Right lobe of liver (tissue), 4 donors: ENCODE results near the gene UNC80.

Source experiments
- POLR2A ChIP-seq: fragments of 450-650 bp; IDR thresholded peaks from one replicate; pipeline ENCODE4 v1.6.1; 2017; ENCODE audit warnings: antibody characterized with exemption, mild to moderate bottlenecking
- TF ChIP-seq, protein P1 (sequence below), 4 donors: fragments of 200-600 bp in 3 of 4; fragments of 450-650 bp in 1 of 4; IDR thresholded peaks; one replicate each; pipeline versions ENCODE4 v1.5.1 to v1.8.0; 2016 to 2022; ENCODE audit warnings: antibody characterized with exemption in 4 of 4, mild to moderate bottlenecking in 2 of 4
- donor health status: DM: no; HTN: no; CAD: no.
- donor health status: DM: no; HTN: no; CAD: no.
- donor health status: DM: no; HTN: yes; CAD: no.

DNA sequence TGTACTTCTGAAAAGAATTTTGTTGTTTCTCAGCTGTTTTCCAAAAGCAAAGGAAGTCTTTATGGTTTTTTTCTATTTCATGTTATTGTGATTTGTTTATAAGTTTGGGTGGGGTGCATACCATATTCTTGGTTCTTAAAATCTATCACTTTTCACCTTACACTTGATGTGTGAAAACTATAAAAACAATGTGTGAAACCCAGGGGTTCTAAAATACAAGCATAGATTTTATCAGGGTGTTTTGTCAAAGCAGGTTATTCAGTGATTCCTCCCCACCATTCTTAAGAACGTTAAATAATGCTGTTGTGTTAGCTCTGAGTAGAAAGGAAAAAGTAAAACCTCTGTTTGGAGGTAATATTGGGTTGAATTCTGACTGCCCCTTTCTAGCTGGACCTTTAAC lies 248.5 kb downstream of the UNC80 start:
- TF ChIP-seq, protein P1, sequence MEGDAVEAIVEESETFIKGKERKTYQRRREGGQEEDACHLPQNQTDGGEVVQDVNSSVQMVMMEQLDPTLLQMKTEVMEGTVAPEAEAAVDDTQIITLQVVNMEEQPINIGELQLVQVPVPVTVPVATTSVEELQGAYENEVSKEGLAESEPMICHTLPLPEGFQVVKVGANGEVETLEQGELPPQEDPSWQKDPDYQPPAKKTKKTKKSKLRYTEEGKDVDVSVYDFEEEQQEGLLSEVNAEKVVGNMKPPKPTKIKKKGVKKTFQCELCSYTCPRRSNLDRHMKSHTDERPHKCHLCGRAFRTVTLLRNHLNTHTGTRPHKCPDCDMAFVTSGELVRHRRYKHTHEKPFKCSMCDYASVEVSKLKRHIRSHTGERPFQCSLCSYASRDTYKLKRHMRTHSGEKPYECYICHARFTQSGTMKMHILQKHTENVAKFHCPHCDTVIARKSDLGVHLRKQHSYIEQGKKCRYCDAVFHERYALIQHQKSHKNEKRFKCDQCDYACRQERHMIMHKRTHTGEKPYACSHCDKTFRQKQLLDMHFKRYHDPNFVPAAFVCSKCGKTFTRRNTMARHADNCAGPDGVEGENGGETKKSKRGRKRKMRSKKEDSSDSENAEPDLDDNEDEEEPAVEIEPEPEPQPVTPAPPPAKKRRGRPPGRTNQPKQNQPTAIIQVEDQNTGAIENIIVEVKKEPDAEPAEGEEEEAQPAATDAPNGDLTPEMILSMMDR (IDR thresholded peaks at IDR 0.05): no peak
- no peak for TF ChIP-seq POLR2A
